Tibial nerve (tissue), 4 donors: ENCODE data around the gene EYA2. TPM values are rescaled to one million over a fixed set of nuclear protein-coding genes. Genes with fewer than 3 reads are reported as not detected.
A peak's percentile ranks its signal among the peaks of the same experiment; 100 is the strongest.

ENCODE experiments used
- DNase-seq, 2 donors: peaks; one replicate each; pipeline ENCODE4 v3.0.0-alpha.2; 2019; ENCODE audit warnings: low spot score in 2 of 2
- H3K27ac ChIP-seq, 4 donors: fragments of 200-600 bp; sonication (generic) in 3 of 4; one replicate each; pipeline ENCODE4 v1.5.1; 2017 to 2019; ENCODE audit warnings: mild to moderate bottlenecking in 1 of 4
- H3K27me3 ChIP-seq, 2 donors: fragments of 200-600 bp; sonication (generic) in 1 of 2; one replicate each; pipeline versions ENCODE4 v1.5.1 to v1.6.0; 2017 to 2019
- H3K36me3 ChIP-seq, 3 donors: fragments of 200-600 bp; sonication (generic); one replicate each; pipeline ENCODE4 v1.5.1; 2018 to 2019
- H3K4me1 ChIP-seq, 4 donors: fragments of 200-600 bp; sonication (generic) in 3 of 4; one replicate each; pipeline ENCODE4 v1.5.1; 2017 to 2019
- H3K4me3 ChIP-seq, 4 donors: fragments of 200-600 bp; sonication (generic) in 3 of 4; one replicate each; pipeline ENCODE4 v1.5.1; 2017 to 2019; ENCODE audit warnings: mild to moderate bottlenecking in 1 of 4, moderate library complexity in 1 of 4
- H3K9me3 ChIP-seq, 4 donors: fragments of 200-600 bp; sonication (generic) in 3 of 4; one replicate each; pipeline ENCODE4 v1.5.1; 2017 to 2019
- CTCF ChIP-seq, 5 experiments: fragments of 200-600 bp in 3 of 5; fragments of 450-650 bp in 2 of 5; sonication (generic) in 3 of 5; IDR thresholded peaks; one replicate each; pipeline ENCODE4 v1.5.1; 2016 to 2019; ENCODE audit warnings: antibody characterized with exemption in 5 of 5, mild to moderate bottlenecking in 3 of 5, moderate library complexity in 2 of 5
- EP300 ChIP-seq, 2 donors: sonication (generic); formaldehyde crosslinking; IDR thresholded peaks; one replicate each; pipeline ENCODE4 v1.6.1; 2017; ENCODE audit warnings: antibody characterized with exemption in 2 of 2, mild to moderate bottlenecking in 1 of 2
- POLR2A ChIP-seq, 2 donors: fragments of 450-650 bp; IDR thresholded peaks; one replicate each; pipeline ENCODE4 v1.6.1; 2017; ENCODE audit warnings: antibody characterized with exemption in 2 of 2, mild to moderate bottlenecking in 2 of 2, moderate library complexity in 2 of 2
- WGBS, 2 donors: methylation state at CpG; one replicate each; pipeline ENCODE4 v1.1.5; 2018; 5-methylcytosine and 5-hydroxymethylcytosine counted together
- total RNA-seq, 4 donors: library from RNA; depleted of rRNA; stranded (reverse); fragments of >200 nt; gene quantifications; one replicate each; pipeline ENCODE4 v1.1.0, GENCODE V29; 2016

EYA2 gene
- total RNA-seq, 4 donors from 2014 or later, result 13.8 to 25.5 (median 20.2) TPM

GRCh38 chr20:46975976-46976375, 81.3 kb downstream of the EYA2 start:
- no peak for DNase-seq
- 92 to 97% methylated on average over 6 of the region's 6 CpGs for WGBS, 2 donors

GRCh38 chr20:46977204-46977603, 82.6 kb downstream of the EYA2 start:
- no peak for DNase-seq
- H3K4me3 ChIP-seq, result no peak overlapping the region
- H3K27me3 ChIP-seq, result no peaks in the 10 kb centered on the region
- H3K27ac ChIP-seq, result no peak overlapping the region
- no peaks in the 10 kb centered on the region for H3K36me3 ChIP-seq
- TF ChIP-seq CTCF (IDR thresholded peaks at IDR 0.05) (no peak), EP300 (IDR thresholded peaks at IDR 0.05) (no peak), POLR2A (IDR thresholded peaks at IDR 0.05) (no peak)
- H3K9me3 ChIP-seq, result no peaks in the 10 kb centered on the region
- peaks cover 0 to 4% (median 0%) of the 10 kb centered on the region in 4 donors for H3K4me1 ChIP-seq

More at GRCh38 chr20:46975976-46976375, 81.3 kb downstream of the EYA2 start:
- no peaks in the 10 kb centered on the region for H3K9me3 ChIP-seq
- no peak overlapping the region for H3K4me3 ChIP-seq
- H3K27me3 ChIP-seq, result no peaks in the 10 kb centered on the region
- peaks cover 0 to 4% (median 0%) of the 10 kb centered on the region in 4 donors for H3K4me1 ChIP-seq
- no peak for TF ChIP-seq CTCF (IDR thresholded peaks at IDR 0.05)
- TF ChIP-seq POLR2A (IDR thresholded peaks at IDR 0.05), result no peak
- TF ChIP-seq EP300 (IDR thresholded peaks at IDR 0.05), result no peak
- no peak overlapping the region for H3K27ac ChIP-seq
- no peaks in the 10 kb centered on the region for H3K36me3 ChIP-seq

- TF ChIP-seq POLR2A (IDR thresholded peaks at IDR 0.05), result no peak
- TF ChIP-seq EP300 (IDR thresholded peaks at IDR 0.05), result no peak
- Histone ChIP-seq H3K27ac (no peak overlapping the region), H3K4me3 (no peak overlapping the region), H3K27me3 (no peaks in the 10 kb centered on the region), H3K36me3 (no peaks in the 10 kb centered on the region), H3K4me1 (peaks cover 0 to 4% (median 0%) of the 10 kb centered on the region in 4 donors), H3K9me3 (peaks cover 0 to 7% (median 0%) of the 10 kb centered on the region in 4 donors)
- WGBS, 2 donors, result 90% methylated on average over 13 of the region's 13 CpGs
- no peak for DNase-seq
These were observed 83.4 kb downstream of the EYA2 start for GRCh38 chr20:46977909-46978588.

GRCh38 chr20:46978951-46979491, 84.4 kb downstream of the EYA2 start:
- no peak overlapping the region for H3K4me3 ChIP-seq
- no peaks in the 10 kb centered on the region for H3K36me3 ChIP-seq
- H3K27me3 ChIP-seq, result no peaks in the 10 kb centered on the region
- 52 to 55% methylated on average over 9 of the region's 9 CpGs for WGBS, 2 donors
- peaks cover 0 to 4% (median 0%) of the 10 kb centered on the region in 4 donors for H3K4me1 ChIP-seq
- DNase-seq, result no peak
- H3K27ac ChIP-seq, result peak overlapping the region in 2 of 4 donors; percentile 32 to 40
- no peak for TF ChIP-seq CTCF (IDR thresholded peaks at IDR 0.05)
- no peak for TF ChIP-seq EP300 (IDR thresholded peaks at IDR 0.05)
- no peak for TF ChIP-seq POLR2A (IDR thresholded peaks at IDR 0.05)
- H3K9me3 ChIP-seq, result peaks cover 0 to 14% (median 0%) of the 10 kb centered on the region in 4 donors

GRCh38 chr20:46979603-46980241, 85.1 kb downstream of the EYA2 start:
- no peak for DNase-seq
- WGBS, 2 donors, result 75% methylated on average over 8 of the region's 8 CpGs
- no peaks in the 10 kb centered on the region for H3K27me3 ChIP-seq
- no peaks in the 10 kb centered on the region for H3K36me3 ChIP-seq
- H3K9me3 ChIP-seq, result peaks cover 0 to 14% (median 0%) of the 10 kb centered on the region in 4 donors
- TF ChIP-seq POLR2A (IDR thresholded peaks at IDR 0.05) (no peak), EP300 (IDR thresholded peaks at IDR 0.05) (no peak), CTCF (IDR thresholded peaks at IDR 0.05) (no peak)
- H3K4me3 ChIP-seq, result no peak overlapping the region
- peaks cover 0 to 11% (median 0%) of the 10 kb centered on the region in 4 donors for H3K4me1 ChIP-seq
- peak overlapping the region in 2 of 4 donors; percentile 32 to 40 for H3K27ac ChIP-seq
